K562 (cell line): Measurements from ENCODE around the gene WSCD2. TPM values are rescaled to one million over a fixed set of nuclear protein-coding genes. Genes with fewer than 3 reads are reported as not detected.
A peak's percentile ranks its signal among the peaks of the same experiment; 100 is the strongest.

Experiments
- ATAC-seq: fragments of 200-7000 bp; cut with Tn5 transposase; 3 replicates; pipeline ENCODE4 v1.9.1; 2020; ENCODE audit warnings: moderate library complexity
- BruUV-seq: library from RNA; stranded (reverse); fragments of 400-500 nt; replicated peaks from 2 replicates; lab custom pipeline; 2021; lab: Mats Ljungman, UMichigan
- CTCF ChIA-PET: fragments of 300-600 bp; formaldehyde crosslinking; extraction: SDS; loops from one replicate; lab custom pipeline; 2021; ENCODE audit warnings: low intra/inter-chr PET ratio; lab: Yijun Ruan, JAX
- POLR2A ChIA-PET: fragments of 300-600, 350-650 bp; sonication (Branson Sonifier 250); formaldehyde crosslinking; extraction: SDS; loops from one replicate; lab custom pipeline; 2021; ENCODE audit warnings: antibody characterized with exemption, inconsistent platforms; lab: Yijun Ruan, JAX
- DNase-seq, 4 experiments: peaks; one replicate each; pipeline versions ENCODE4 v3.0.0 to v3.0.0-alpha.2; 2011 to 2018; ENCODE audit warnings: low spot score in 3 of 4, mixed read lengths in 3 of 4; ENCODE audit errors: extremely low read depth in 1 of 4
- FAIRE-seq: peaks from 2 replicates; lab custom pipeline; 2011; peaks lifted over from hg19 to GRCh38; lab: Jason Lieb, UNC
- H2AFZ ChIP-seq: 2 replicates; pipeline ENCODE4 v1.6.0; 2011; ENCODE audit warnings: low read depth, low read length, control low read depth, inconsistent platforms
- H3K27ac ChIP-seq: fragments of 200-600 bp; 3 replicates; pipeline ENCODE4 v1.8.0; 2011; ENCODE audit warnings: low read depth, mild to moderate bottlenecking, control low read depth, inconsistent platforms, low read length, moderate library complexity, mixed read lengths; ENCODE audit errors: extremely low read depth
- H3K27me3 ChIP-seq, 2 experiments: fragments of 300-600 bp in 1 of 2; 2 replicates in 1 of 2; 3 replicates in 1 of 2; pipeline versions ENCODE4 v1.6.0 to v1.8.0; 2011; ENCODE audit warnings: inconsistent platforms in 2 of 2, low read length in 2 of 2, mild to moderate bottlenecking in 1 of 2, mixed read lengths in 1 of 2, moderate library complexity in 1 of 2; ENCODE audit not compliant: control insufficient read depth in 2 of 2, insufficient read depth in 2 of 2
- H3K36me3 ChIP-seq: fragments of 300-600 bp; 3 replicates; pipeline ENCODE4 v1.8.0; 2011; ENCODE audit warnings: mild to moderate bottlenecking, low read length, inconsistent platforms; ENCODE audit not compliant: control insufficient read depth, insufficient read depth
- H3K4me1 ChIP-seq, 2 experiments: fragments of 200-600 bp in 1 of 2; replicated peaks in 1 of 2; 2 replicates in 1 of 2; 3 replicates in 1 of 2; pipeline versions ENCODE4 v1.5.1 to v1.8.0; 2011; ENCODE audit warnings: inconsistent platforms in 2 of 2, low read length in 2 of 2, mild to moderate bottlenecking in 1 of 2, mixed read lengths in 1 of 2, moderate library complexity in 1 of 2; ENCODE audit not compliant: control insufficient read depth in 2 of 2, insufficient read depth in 2 of 2
- H3K4me2 ChIP-seq: 2 replicates; pipeline ENCODE4 v1.6.1; 2011; ENCODE audit warnings: low read length, control low read depth, inconsistent platforms, mixed read lengths; ENCODE audit not compliant: insufficient read depth
- H3K4me3 ChIP-seq: fragments of 200-600 bp; sonication (generic), shearing (Covaris generic); 2 replicates; pipeline ENCODE4 v1.5.1; 2016; ENCODE audit warnings: control low read depth, inconsistent platforms
- H3K79me2 ChIP-seq: fragments of 200-600 bp; 3 replicates; pipeline ENCODE4 v1.8.0; 2011; ENCODE audit warnings: low read length, inconsistent platforms; ENCODE audit not compliant: control insufficient read depth, insufficient read depth
- H3K9ac ChIP-seq, 2 experiments: 2 replicates each; pipeline versions ENCODE4 v1.6.0 to v1.6.1; 2011; ENCODE audit warnings: low read depth in 2 of 2, low read length in 2 of 2, control low read depth in 1 of 2, inconsistent platforms in 1 of 2, mild to moderate bottlenecking in 1 of 2, mixed read lengths in 1 of 2; ENCODE audit not compliant: insufficient read depth in 1 of 2
- H3K9me1 ChIP-seq: one replicate; pipeline ENCODE4 v1.6.0; 2011; ENCODE audit warnings: inconsistent platforms, mild to moderate bottlenecking, low read length, moderate library complexity; ENCODE audit not compliant: control insufficient read depth, insufficient read depth
- H3K9me3 ChIP-seq: replicated peaks from 2 replicates; pipeline ENCODE4 v1.5.1; 2011; ENCODE audit warnings: low read depth, low read length, inconsistent platforms; ENCODE audit not compliant: control insufficient read depth, insufficient read depth
- H4K20me1 ChIP-seq: replicated peaks from 2 replicates; pipeline ENCODE4 v1.6.1; 2011; ENCODE audit warnings: low read length, inconsistent platforms, mixed read lengths; ENCODE audit not compliant: control insufficient read depth, insufficient read depth
- ADNP ChIP-seq: fragments of 200-800 bp; sonication (Bioruptor generic); IDR thresholded peaks from 2 replicates; pipeline ENCODE4 v1.6.1; 2016; ENCODE audit warnings: missing genetic modification characterization, missing compliant biosample characterization
- BCOR ChIP-seq: fragments of 450-650 bp; IDR thresholded peaks from 2 replicates; pipeline ENCODE4 v1.6.1; 2016
- MED1 ChIP-seq: sonication (generic); formaldehyde crosslinking; IDR thresholded peaks from 2 replicates; pipeline ENCODE4 v1.8.1; 2023; ENCODE audit warnings: missing genetic modification reagents, borderline replicate concordance
- NFIC ChIP-seq: fragments of 450-650 bp; IDR thresholded peaks from 2 replicates; pipeline ENCODE4 v1.6.1; 2017; ENCODE audit warnings: mild to moderate bottlenecking, inconsistent platforms
- RBM25 ChIP-seq: fragments of 200-400 bp; formaldehyde crosslinking; IDR thresholded peaks from 2 replicates; pipeline ENCODE4 v1.6.1; 2018; ENCODE audit warnings: low read length, low read depth, moderate library complexity; ENCODE audit not compliant: severe bottlenecking
- WGBS: fragments of 100-300 bp; shearing (Covaris generic); methylation state at CpG from one replicate; pipeline ENCODE4 v1.1.6; 2016; ENCODE audit warnings: low coverage, mixed read lengths; ENCODE audit not compliant: insufficient coverage; ENCODE audit errors: missing lambda C conversion rate; 5-methylcytosine and 5-hydroxymethylcytosine counted together
- in situ Hi-C: fragments of 300-500 bp; cut with MboI; formaldehyde crosslinking; loops from 4 replicates; pipeline ENCODE4 v1.15.0; 2018; ENCODE audit warnings: inconsistent platforms, mixed read lengths
- intact Hi-C: fragments of 100-400 bp; cut with micrococcal nuclease; formaldehyde crosslinking; loops from 2 replicates; pipeline ENCODE4 v1.14.2; 2022
- polyA plus RNA-seq, 8 experiments: library from polyadenylated mRNA; depleted of rRNA in 4 of 8; stranded (reverse) in 5 of 8; unstranded in 3 of 8; fragments of >200 nt; fragmentation: Nextera tagmentation in 2 of 8; fragmentation: Illumina TruSeq in 1 of 8; extraction: Ambion mirVana in 2 of 8; extraction: Trizol in 1 of 8; gene quantifications; 2 replicates each; pipeline versions ENCODE4 v1.2.1 to v1.2.3, GENCODE V29; 2011 to 2014; ENCODE audit warnings: inconsistent platforms in 1 of 8, missing spikeins in 1 of 8
- total RNA-seq, 7 experiments: library from RNA; depleted of rRNA in 6 of 7; stranded (reverse); fragments of >200 nt in 6 of 7; fragmentation: Illumina TruSeq in 2 of 7; extraction: Trizol in 2 of 7; gene quantifications; 2 replicates each; pipeline versions ENCODE4 v1.2.1 to v1.2.3, GENCODE V29; 2011 to 2021; ENCODE audit warnings: low replicate concordance in 1 of 7
- TF ChIP-seq, protein P1 (sequence below): sonication (generic); formaldehyde crosslinking; IDR thresholded peaks from 2 replicates; pipeline ENCODE4 v1.8.0; 2022; ENCODE audit warnings: mild to moderate bottlenecking, low read depth, missing genetic modification reagents
- TF ChIP-seq, protein P2 (sequence below): sonication (generic); formaldehyde crosslinking; IDR thresholded peaks from 2 replicates; pipeline ENCODE4 v1.8.0; 2023; ENCODE audit warnings: mild to moderate bottlenecking, missing genetic modification reagents

Gene WSCD2
- total and polyA plus RNA-seq, 9 of the 15 experiments (the other 6 are each of a cell fraction or from before 2014, with no cell fraction given), result 0.72 to 14.1 (median 4.0) TPM

DNA sequence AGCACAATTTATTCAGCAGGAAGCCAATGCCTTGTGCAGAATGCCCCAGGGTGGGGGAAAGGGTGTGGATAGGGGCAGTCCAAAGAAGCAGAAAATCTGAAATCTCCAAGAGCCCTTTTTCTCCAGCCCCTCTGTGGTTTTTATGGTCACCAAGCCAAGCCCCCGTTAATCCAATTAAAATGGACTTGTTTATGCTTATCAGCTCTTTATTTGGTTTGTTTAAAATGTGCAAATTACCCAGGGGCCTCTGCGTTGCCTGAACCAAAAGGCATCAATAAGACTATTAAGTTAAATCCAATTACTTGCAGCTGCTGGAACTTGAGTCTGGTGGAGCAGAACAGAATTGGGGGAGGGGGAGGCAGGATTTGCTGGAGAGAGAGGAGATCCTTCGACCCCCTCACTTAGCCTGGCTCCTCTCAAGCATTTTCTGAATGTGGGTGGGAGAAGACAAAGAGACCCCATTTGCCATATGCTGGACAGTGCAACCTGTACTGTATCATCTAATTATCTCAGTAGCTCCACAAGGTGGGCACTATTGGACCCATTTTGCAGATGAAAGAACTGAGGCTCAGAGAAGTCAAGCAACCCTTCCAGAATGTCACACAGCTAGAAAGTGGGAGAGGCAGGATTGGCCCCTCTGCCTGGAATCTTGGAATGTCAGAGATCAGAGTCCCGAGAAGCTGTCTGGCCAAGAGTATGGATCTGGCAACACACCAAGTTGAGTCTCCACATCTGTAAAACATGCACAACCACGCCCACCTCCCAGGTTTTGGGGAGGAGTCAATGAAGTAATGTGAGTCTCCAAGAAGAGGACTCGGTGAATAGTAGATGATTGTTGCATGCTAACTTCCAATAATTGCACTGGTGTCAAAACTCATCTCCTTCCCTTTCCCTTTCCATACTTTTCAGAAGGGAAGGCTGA, 143.1 kb downstream of the WSCD2 start:
- ATAC-seq (no peak), FAIRE-seq (no peak), DNase-seq (peak in 1 of 4 experiments; percentile 9)
- CTCF ChIA-PET, result no interaction called here
- POLR2A ChIA-PET, result interaction anchor here (0.6 to 1.3 kb wide), 2 partner anchors 15 to 227 kb away, joined by 3 to 4 read pairs; no protein-coding TSS in a partner anchor
- Histone ChIP-seq H3K4me3 (no peak overlapping the region), H3K36me3 (no peaks in the 10 kb centered on the region), H3K9me1 (no peaks in the 10 kb centered on the region), H3K4me2 (no peak overlapping the region), H3K27me3 (peaks cover 0 to 6% of the 10 kb centered on the region in 2 experiments; a peak in 1 of 5 replicates), H3K27ac (no peak overlapping the region), H4K20me1 (no peaks in the 10 kb centered on the region), H2AFZ (no peak overlapping the region), H3K9ac (no peak overlapping the region), H3K4me1 (peaks cover 0 to 9% of the 10 kb centered on the region in 2 experiments; a peak in 3 of 5 replicates), H3K79me2 (no peaks in the 10 kb centered on the region), H3K9me3 (no peaks in the 10 kb centered on the region)
- no TSS peak for BruUV-seq
- TF ChIP-seq MED1 (CRISPR knock-in tag) (no peak), RBM25 (peak; percentile 73), NFIC (peak; percentile 35), ADNP (tag) (0 out of 2 replicates have a peak, but pooled peaks have one; percentile 30), BCOR (peak; percentile 66; the same call in 1 of the 2 replicates)
- TF ChIP-seq, protein P1, sequence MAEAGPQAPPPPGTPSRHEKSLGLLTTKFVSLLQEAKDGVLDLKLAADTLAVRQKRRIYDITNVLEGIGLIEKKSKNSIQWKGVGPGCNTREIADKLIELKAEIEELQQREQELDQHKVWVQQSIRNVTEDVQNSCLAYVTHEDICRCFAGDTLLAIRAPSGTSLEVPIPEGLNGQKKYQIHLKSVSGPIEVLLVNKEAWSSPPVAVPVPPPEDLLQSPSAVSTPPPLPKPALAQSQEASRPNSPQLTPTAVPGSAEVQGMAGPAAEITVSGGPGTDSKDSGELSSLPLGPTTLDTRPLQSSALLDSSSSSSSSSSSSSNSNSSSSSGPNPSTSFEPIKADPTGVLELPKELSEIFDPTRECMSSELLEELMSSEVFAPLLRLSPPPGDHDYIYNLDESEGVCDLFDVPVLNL (CRISPR knock-in tag), result no peak
- TF ChIP-seq, protein P2, sequence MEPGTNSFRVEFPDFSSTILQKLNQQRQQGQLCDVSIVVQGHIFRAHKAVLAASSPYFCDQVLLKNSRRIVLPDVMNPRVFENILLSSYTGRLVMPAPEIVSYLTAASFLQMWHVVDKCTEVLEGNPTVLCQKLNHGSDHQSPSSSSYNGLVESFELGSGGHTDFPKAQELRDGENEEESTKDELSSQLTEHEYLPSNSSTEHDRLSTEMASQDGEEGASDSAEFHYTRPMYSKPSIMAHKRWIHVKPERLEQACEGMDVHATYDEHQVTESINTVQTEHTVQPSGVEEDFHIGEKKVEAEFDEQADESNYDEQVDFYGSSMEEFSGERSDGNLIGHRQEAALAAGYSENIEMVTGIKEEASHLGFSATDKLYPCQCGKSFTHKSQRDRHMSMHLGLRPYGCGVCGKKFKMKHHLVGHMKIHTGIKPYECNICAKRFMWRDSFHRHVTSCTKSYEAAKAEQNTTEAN (CRISPR knock-in tag), result no peak
- in situ Hi-C loops, result no loop called here
- 1% methylated on average over 6 of the region's 6 CpGs for WGBS
- intact Hi-C loops, result no loop called here
